HG03571 (cell line): ENCODE data around the gene RSPH10B.
"Not testable (repeated sequence)": the region's sequence is repeated elsewhere in the genome, so short reads cannot be mapped to it uniquely, and the experiment has no call there.

Experiments used
- ATAC-seq: cut with Tn5 transposase; IDR thresholded peaks from one replicate; pipeline ENCODE4 v1.9.1; 2021; ENCODE audit not compliant: unreplicated experiment

Gene RSPH10B

GRCh38 chr7:5970347-5970911 is at the start of gene RSPH10B:
Gene RSPH10B, minus strand, starts transcription at chr7:5970689. Its CDS starts 3,573 bp downstream, at chr7:5967116.
- ATAC-seq = not testable (repeated sequence)

GRCh38 chr7:6016653-6016966 is 46.1 kb upstream of the RSPH10B start:
- ATAC-seq = no peak

- no peak for ATAC-seq
Observed at GRCh38 chr7:6015917-6016652, 45.6 kb upstream of the RSPH10B start.

- ATAC-seq = no peak
Observed at GRCh38 chr7:6012355-6013104, 42.0 kb upstream of the RSPH10B start.

- no peak for ATAC-seq
Observed at GRCh38 chr7:6011541-6011940, 41.1 kb upstream of the RSPH10B start.

- not testable (repeated sequence) for ATAC-seq
Observed at GRCh38 chr7:6010370-6010769, 39.9 kb upstream of the RSPH10B start.

- peak; percentile 96 for ATAC-seq
Observed at GRCh38 chr7:6008668-6009611, 38.5 kb upstream of the RSPH10B start, which contains the start of the genes AIMP2 and PMS2. Gene AIMP2, plus strand, starts transcription at chr7:6009272. Its CDS starts 92 bp downstream, at chr7:6009364. Gene PMS2, minus strand, starts transcription at chr7:6009049. Its CDS starts 30 bp downstream, at chr7:6009019.

- not testable (repeated sequence) for ATAC-seq
Observed at GRCh38 chr7:6007835-6008590, 37.5 kb upstream of the RSPH10B start.

GRCh38 chr7:6007386-6007785 is 36.9 kb upstream of the RSPH10B start:
- no peak for ATAC-seq

- ATAC-seq = no peak
Observed at GRCh38 chr7:5997210-5997808, 26.8 kb upstream of the RSPH10B start.

GRCh38 chr7:5987061-5987460 is 16.6 kb upstream of the RSPH10B start:
- not testable (repeated sequence) for ATAC-seq

GRCh38 chr7:5979680-5980314 is 9.3 kb upstream of the RSPH10B start:
- ATAC-seq = not testable (repeated sequence)

- ATAC-seq = not testable (repeated sequence)
Observed at GRCh38 chr7:5973580-5973979, 3.1 kb upstream of the RSPH10B start.

- not testable (repeated sequence) for ATAC-seq
Observed at GRCh38 chr7:5963810-5964209, 6.7 kb downstream of the RSPH10B start.

- not testable (repeated sequence) for ATAC-seq
Observed at GRCh38 chr7:5963205-5963604, 7.3 kb downstream of the RSPH10B start.

- not testable (repeated sequence) for ATAC-seq
Observed at GRCh38 chr7:5934945-5935450, 35.5 kb downstream of the RSPH10B start.

- ATAC-seq = not testable (repeated sequence)
Observed at GRCh38 chr7:5931905-5932644, 38.4 kb downstream of the RSPH10B start.

- ATAC-seq = not testable (repeated sequence)
Observed at GRCh38 chr7:5931250-5931649, 39.2 kb downstream of the RSPH10B start.
